Left lung (tissue), 10 donors: Measurements from ENCODE around the gene SAP30. TPM values are rescaled to one million over a fixed set of nuclear protein-coding genes. Genes with fewer than 3 reads are reported as not detected.

Experiments
- ATAC-seq: fragments of 200-7000 bp; cut with Tn5 transposase; one replicate; pipeline ENCODE4 v1.9.1; 2020; ENCODE audit warnings: moderate library complexity
- DNase-seq, 4 donors: peaks; one replicate each; pipeline ENCODE4 v3.0.0-alpha.2; 2013 to 2020
- H3K27ac ChIP-seq, 2 donors: fragments of 200-600 bp; sonication (generic) in 1 of 2; one replicate each; pipeline versions ENCODE4 v1.5.0 to v1.8.0; 2020 to 2021
- H3K27me3 ChIP-seq, 2 donors: fragments of 200-600 bp; sonication (generic) in 1 of 2; one replicate each; pipeline versions ENCODE4 v1.5.0 to v1.8.0; 2020 to 2021
- H3K36me3 ChIP-seq, 2 donors: fragments of 200-600 bp; sonication (generic) in 1 of 2; one replicate each; pipeline versions ENCODE4 v1.5.0 to v1.8.0; 2020 to 2021
- H3K4me1 ChIP-seq, 2 donors: fragments of 200-600 bp; one replicate each; pipeline ENCODE4 v1.8.0; 2021
- H3K4me3 ChIP-seq, 2 donors: fragments of 200-600 bp; sonication (generic) in 1 of 2; one replicate each; pipeline versions ENCODE4 v1.5.0 to v1.8.0; 2020 to 2021; ENCODE audit warnings: mild to moderate bottlenecking in 1 of 2
- H3K9me3 ChIP-seq, 2 donors: fragments of 200-600 bp; sonication (generic) in 1 of 2; one replicate each; pipeline versions ENCODE4 v1.5.0 to v1.8.0; 2020 to 2021
- CTCF ChIP-seq, 2 donors: fragments of 200-600 bp; sonication (generic) in 1 of 2; IDR thresholded peaks; one replicate each; pipeline versions ENCODE4 v1.5.0 to v1.8.0; 2021; ENCODE audit warnings: antibody characterized with exemption in 2 of 2
- intact Hi-C, 2 donors: fragments of 100-400 bp; cut with DNase I; formaldehyde crosslinking; loops; one replicate each; pipeline versions ENCODE4 v1.11.2 to v1.14.2; 2022
- polyA plus RNA-seq, 6 donors: library from polyadenylated mRNA; unstranded; fragments of 120-200 nt; gene quantifications; one replicate each; pipeline ENCODE4 v1.2.1, GENCODE V29; 2013; ENCODE audit not compliant: insufficient read length in 6 of 6
- total RNA-seq, 2 donors: library from RNA; stranded (reverse); fragmentation: NEBNext Ultra II Directional; extraction: Animal tissue kit (Norgen Biotek cat#: 25700); gene quantifications; one replicate each; pipeline ENCODE4 v1.2.1, GENCODE V29; 2021
- donor health status: DM: no; HTN: yes; CAD: no.
- donor health status: DM: no; HTN: no; CAD: no.

The SAP30 gene
- total and polyA plus RNA-seq, 8 donors: 10.2 to 22.3 (median 18.0) TPM

DNA sequence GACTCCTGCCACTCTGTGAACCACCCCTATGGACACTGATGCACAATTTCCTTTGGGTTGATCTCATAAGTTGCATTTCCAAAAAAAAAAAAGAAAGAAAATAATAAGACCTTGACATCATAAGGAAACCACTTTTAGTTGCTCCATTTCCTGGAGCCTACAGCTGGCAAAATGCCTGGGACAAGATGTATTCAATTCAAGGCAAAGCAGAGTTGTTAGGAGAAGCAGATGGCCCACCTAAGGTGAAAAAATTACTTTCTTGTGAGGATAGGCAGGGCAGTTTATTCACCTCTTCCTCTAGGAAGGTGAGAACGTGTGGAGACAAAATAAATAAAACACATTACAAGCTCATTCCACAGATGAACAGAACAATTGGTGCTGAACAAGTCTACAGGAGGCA lies 42.3 kb downstream of the SAP30 start:
- intact Hi-C loops: loop anchor here in 1 of 2 donors (10.0 kb wide), 1 partner anchor 88 kb away; no protein-coding TSS in a partner anchor
- no peak for ATAC-seq
- TF ChIP-seq CTCF (IDR thresholded peaks at IDR 0.05): no peak

GRCh38 chr4:173414456-173414855 lies 43.7 kb downstream of the SAP30 start:
- no peak overlapping the region for H3K4me3 ChIP-seq
- H3K27me3 ChIP-seq: no peaks in the 10 kb centered on the region
- no peak for DNase-seq
- TF ChIP-seq CTCF (IDR thresholded peaks at IDR 0.05): no peak
- peaks cover 6 to 80% of the 10 kb centered on the region in 2 donors for H3K4me1 ChIP-seq
- intact Hi-C loops: loop anchor here (2.0 to 10.0 kb wide), 2 partner anchors 90 to 96 kb away; no protein-coding TSS in a partner anchor
- H3K27ac ChIP-seq: peak overlapping the region in 1 of 2 donors; percentile 85
- H3K9me3 ChIP-seq: no peaks in the 10 kb centered on the region
- no peaks in the 10 kb centered on the region for H3K36me3 ChIP-seq
- no peak for ATAC-seq

More for the DNA sequence above, 42.3 kb downstream of the SAP30 start:
- no peaks in the 10 kb centered on the region for H3K9me3 ChIP-seq
- H3K36me3 ChIP-seq: no peaks in the 10 kb centered on the region
- H3K27me3 ChIP-seq: no peaks in the 10 kb centered on the region
- H3K4me1 ChIP-seq: peaks cover 6 to 75% of the 10 kb centered on the region in 2 donors
- peak overlapping the region in 1 of 2 donors; percentile 33 for H3K27ac ChIP-seq
- no peak overlapping the region for H3K4me3 ChIP-seq
- DNase-seq: no peak

DNA sequence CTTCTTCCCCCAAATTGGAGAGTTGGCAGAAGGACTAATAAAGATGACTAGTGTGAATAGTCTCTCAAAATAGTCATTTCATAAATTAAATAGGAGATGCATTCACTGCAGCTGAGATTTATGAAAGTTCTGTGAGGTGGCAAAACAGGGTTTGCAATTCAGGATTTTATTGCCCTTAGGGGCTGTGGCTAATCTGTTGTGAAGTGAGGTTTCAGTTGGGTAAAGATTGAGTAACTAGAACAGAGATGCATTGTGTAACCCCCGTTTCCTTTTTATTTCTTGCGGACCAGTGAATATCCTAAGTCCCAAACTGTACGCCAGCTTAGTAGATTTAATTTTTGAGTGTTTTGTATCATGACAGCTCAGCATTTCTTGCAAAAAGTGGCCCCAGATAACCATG lies 44.3 kb downstream of the SAP30 start:
- no peaks in the 10 kb centered on the region for H3K36me3 ChIP-seq
- H3K27me3 ChIP-seq: no peaks in the 10 kb centered on the region
- ATAC-seq (peak; percentile 25), DNase-seq (no peak)
- H3K9me3 ChIP-seq: no peaks in the 10 kb centered on the region
- intact Hi-C loops: loop anchor here (2.0 to 10.0 kb wide), 2 partner anchors 90 to 96 kb away; no protein-coding TSS in a partner anchor
- H3K4me1 ChIP-seq: peaks cover 6 to 75% of the 10 kb centered on the region in 2 donors
- TF ChIP-seq CTCF (IDR thresholded peaks at IDR 0.05): no peak
- H3K4me3 ChIP-seq: no peak overlapping the region
- H3K27ac ChIP-seq: peak overlapping the region in 1 of 2 donors; percentile 85

DNA sequence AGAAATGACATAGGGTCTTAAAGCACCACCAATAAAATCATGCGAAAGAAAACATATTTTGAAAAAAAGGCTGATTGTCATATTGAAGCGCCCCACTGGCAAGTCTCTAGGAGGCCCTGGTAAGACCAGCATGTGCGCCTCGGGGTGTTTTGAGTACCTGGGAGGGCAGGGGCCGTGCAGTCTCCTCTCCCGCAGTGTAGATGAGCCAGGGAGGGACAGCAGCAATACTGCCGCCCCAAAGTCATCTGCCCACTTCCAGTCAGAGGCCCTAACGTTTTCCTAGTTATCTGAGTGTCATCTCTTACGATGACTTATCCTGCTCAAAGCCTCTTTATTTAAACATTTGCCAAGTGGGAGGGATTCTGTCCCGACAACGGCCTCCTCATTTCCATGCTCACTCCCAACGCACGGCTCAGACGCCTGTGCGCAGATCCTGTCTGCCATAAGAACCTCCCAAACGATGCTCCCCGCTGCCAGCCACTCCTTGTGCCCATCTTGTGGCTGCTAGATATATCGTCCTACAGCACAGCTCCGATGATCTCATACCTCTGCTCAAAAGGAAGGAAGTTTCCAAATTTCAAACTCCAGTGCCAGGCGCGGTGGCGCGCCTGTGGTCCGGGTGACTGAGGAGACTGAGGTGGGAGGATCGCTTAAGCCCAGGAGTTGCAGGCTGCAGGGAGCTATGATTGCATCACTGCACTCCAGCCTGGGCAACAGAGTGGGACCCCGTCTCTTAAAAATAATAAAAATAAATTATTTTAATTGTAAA lies 45.3 kb downstream of the SAP30 start:
- Histone ChIP-seq H3K9me3 (no peaks in the 10 kb centered on the region), H3K36me3 (no peaks in the 10 kb centered on the region), H3K27ac (peak overlapping the region; percentile 39 to 85), H3K4me1 (peaks cover 6 to 68% of the 10 kb centered on the region in 2 donors), H3K27me3 (no peaks in the 10 kb centered on the region), H3K4me3 (peak overlapping the region in 1 of 2 donors; percentile 5)
- peak in 2 of 4 donors; percentile 56 to 91 for DNase-seq
- peak in 1 of 2 donors; percentile 27 for TF ChIP-seq CTCF (IDR thresholded peaks at IDR 0.05)
- ATAC-seq: peak; percentile 61
- intact Hi-C loops: loop anchor here (2.0 to 10.0 kb wide), 2 partner anchors 91 to 97 kb away; no protein-coding TSS in a partner anchor

DNA sequence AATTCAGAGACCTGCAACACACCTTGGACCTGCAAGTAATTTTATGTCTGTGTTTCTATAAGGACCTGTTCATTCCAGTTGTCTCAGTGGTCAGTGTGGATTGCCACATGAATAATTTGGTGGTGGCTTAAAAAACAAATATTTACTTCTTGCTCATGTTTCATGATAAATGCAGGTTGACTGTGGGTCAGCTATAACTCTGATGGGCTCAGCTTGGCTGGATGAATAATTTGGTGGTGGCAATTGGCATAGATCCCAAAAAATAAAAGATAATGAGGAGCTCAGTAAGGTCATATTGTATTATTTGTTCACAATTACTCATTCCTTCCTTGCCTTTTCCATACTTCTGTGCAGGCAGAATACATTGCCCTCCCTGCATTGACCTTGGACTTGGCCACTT lies 47.1 kb downstream of the SAP30 start:
- no peak for TF ChIP-seq CTCF (IDR thresholded peaks at IDR 0.05)
- H3K36me3 ChIP-seq: no peaks in the 10 kb centered on the region
- peak overlapping the region in 1 of 2 donors; percentile 54 for H3K27ac ChIP-seq
- DNase-seq (no peak), ATAC-seq (no peak)
- H3K27me3 ChIP-seq: no peaks in the 10 kb centered on the region
- H3K4me1 ChIP-seq: peaks cover 4 to 50% of the 10 kb centered on the region in 2 donors
- H3K9me3 ChIP-seq: no peaks in the 10 kb centered on the region
- H3K4me3 ChIP-seq: no peak overlapping the region
- intact Hi-C loops: loop anchor here in 1 of 2 donors (10.0 kb wide), 1 partner anchor 93 kb away; no protein-coding TSS in a partner anchor
